GM19397 (cell line): Measurements from ENCODE around the gene TCFL5.
"Not testable (repeated sequence)": the region's sequence is repeated elsewhere in the genome, so short reads cannot be mapped to it uniquely, and the experiment has no call there.

ENCODE experiments used
- ATAC-seq: cut with Tn5 transposase; IDR thresholded peaks from one replicate; pipeline ENCODE4 v1.9.1; 2021; ENCODE audit warnings: mild to moderate bottlenecking, moderate library complexity; ENCODE audit not compliant: unreplicated experiment

Gene TCFL5

DNA sequence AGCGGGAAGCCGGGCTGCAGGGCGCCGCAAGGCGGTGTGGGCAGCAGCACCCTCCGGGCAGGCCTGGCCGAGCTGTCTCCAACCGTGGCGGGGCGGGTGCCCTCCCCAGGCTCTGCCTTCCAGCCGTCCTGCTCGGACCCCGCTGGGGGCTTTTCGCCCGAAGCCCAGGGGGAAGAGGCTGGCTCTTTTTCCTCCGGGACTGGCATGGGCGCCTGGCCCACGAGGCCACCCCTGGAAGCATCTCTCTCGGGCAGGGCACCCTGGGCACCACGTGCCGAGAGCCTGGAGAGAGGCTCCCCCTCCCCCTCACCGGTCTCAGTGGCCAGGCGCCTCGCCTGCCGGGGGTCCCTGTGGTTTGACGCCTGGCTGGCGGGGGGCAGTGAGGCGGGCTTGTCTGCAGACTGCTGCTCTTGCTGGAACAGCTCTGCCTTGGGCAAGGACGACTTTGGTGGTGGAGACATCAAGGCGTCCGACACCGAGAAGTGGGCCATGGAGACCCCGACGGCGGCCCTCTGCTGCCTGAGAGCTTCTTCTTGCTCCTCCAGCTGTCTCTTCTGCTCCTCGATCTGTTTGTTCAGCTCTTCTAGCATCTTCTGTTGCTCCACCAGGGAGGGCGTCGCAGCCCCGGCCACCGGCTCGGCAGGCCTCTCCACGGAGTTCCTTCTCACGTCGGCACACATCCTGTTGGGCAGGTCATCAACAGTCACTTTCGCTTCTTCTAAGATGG, 19.5 kb upstream of the TCFL5 start:
- no peak for ATAC-seq

DNA sequence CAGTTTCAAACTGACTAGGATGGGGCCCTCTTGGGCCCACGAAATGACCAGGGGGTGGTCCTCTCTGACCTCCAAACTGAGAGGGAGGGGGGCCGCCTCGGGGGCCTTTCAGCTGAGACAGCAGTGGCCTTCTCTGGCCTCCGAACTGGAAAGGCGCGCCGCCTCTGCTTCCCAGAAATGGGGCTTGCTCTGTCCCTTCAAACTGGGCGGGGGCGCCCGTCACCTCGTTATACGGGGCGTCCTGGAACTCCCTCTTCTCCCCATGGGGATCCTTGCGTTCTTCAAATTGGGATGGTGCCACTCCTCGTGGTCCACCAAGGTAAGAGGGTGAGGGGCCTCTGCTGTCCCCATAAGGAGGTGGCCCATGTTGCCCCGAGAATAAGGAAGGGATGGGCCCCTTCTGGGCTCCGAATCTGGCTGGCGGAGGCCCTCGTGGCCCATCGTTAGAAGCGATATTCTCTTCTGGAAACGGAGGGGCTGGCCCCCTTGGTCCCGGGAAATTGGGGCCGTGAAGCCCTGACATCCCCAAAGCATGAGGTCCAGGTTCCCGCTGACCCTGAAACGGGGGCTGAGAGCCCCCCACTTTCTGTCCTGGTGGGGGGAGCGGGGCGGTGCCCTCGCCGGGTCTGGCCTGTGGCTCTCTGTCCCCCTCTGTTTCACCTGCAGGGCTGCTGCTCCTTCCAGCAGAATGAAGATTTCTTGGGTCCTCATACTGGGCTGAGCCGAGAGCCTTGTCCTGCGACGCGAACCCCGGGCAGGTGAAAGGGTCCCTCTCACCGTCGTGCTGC, 18.7 kb upstream of the TCFL5 start:
- no peak for ATAC-seq

DNA sequence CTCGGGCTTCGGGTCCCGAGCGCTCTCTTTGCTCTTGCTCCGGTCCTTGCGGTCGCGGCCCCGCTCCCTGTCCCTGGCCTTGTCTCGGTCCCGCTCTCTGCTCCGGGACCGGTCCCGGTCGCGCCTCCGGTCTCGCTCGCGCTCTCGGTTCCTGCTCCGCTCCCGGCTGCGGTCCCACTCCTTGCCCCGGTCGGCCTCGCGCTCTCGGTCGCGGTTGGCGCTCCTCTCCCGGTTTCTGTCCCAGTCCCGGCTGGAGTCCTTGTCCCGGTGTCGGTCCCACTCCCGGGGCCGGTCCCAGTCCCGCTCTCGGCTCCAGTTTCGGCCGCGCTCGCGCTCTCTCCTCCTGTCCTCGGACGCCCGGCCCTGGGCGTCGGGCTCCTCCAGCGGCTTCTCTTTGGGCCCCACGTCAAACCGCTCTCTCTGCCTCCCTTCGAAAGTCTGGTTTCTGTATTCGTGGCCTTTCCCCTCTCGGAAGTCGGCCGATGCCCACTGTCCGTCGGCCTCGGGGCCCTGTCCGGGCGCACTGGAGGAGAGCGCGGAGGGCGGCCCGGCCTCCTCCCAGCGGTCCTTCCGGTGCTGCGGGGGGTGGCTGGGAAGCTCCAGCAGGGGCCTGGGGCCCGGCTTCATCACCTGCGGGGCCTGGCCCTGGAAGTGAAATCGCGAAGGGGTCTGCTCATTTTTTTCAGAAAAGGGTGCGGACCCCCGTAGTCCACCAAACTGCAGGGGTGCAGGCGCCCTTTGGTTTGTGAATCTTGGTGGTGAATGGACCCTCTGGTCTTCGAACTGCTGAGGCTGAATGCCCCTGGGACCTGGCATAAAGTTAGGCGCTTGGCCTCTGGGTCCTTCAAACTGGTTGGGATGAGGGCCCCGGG, 17.9 kb upstream of the TCFL5 start:
- ATAC-seq: no peak

DNA sequence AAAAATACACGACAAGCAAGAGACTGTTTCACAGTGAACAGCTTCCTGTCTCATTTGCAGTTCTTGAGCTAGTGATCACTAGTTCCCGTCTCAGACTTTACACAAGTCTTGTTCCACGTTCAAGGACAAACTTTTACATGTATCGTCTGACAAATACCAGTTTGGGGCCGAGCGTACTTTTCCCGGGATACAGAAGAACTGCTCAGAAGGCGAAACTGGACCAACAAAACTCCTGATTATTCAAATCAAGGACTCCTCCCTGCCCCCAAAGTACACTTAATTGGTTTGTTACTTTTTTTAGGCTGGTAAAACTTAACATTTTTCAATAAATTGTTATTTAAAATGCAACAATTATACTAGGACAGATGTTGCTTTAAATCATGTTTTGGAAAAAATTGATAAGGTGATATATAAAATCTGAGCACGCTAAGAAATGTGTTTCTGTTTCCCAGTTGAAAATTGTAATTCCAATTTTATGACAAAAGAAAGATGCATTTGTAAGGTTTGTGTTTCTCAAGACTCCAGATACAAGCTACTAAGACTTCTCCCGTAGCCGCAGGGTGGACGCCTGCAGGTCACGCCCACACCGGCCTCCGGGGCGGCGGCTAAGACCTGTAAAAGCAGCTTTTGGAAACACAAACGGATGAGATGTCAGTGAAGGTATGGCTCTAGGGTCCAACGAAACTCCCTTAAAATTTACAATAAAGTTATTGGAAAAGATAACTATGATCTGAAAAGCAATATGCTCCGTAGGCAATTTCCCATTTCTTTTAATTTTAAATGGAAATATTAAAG, 16.8 kb upstream of the TCFL5 start:
- no peak for ATAC-seq

DNA sequence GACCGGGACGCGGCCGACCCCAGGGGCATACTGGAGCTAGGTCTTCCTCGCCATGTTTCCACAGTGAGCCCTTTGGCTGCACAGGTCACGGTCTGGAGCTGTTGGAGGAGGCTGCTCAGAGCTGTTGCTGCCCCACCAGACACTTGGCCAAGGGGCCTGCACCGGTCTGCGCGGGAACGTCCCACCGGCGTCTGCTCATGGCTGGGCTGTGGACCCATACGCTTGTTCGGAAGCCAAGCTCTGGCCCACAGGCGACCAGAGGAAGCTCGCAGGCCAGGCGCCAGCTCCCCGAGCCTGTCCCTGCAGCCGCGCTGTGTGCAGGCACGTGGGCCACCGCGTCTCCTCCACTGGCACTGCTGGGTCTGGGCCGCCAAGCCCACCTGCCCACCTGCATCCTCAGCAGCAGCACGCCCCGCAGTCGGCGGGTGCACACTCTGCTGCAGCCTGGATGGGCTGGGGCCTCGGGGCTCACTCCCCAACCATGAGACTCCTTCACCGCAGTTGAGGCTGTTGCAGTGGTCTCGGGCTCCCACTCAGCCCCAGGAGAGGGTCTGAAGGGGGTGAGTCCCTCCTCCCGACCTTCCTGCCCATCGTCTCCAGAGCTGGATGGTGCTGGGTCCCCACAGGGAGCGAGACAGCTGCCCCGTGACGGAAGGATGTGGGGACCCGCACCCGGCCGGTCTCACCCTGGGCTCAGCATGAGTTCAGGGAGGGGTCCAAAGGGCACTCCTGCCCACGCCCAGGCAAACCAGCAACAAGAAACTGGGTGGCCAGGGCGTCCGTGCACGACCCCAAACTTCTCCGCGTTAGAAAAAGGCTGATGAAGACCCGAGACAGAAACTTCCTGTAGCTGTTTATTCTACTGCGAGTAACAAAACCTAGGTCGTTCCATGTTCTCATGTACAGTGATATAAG, 15.5 kb upstream of the TCFL5 start:
- ATAC-seq: no peak

DNA sequence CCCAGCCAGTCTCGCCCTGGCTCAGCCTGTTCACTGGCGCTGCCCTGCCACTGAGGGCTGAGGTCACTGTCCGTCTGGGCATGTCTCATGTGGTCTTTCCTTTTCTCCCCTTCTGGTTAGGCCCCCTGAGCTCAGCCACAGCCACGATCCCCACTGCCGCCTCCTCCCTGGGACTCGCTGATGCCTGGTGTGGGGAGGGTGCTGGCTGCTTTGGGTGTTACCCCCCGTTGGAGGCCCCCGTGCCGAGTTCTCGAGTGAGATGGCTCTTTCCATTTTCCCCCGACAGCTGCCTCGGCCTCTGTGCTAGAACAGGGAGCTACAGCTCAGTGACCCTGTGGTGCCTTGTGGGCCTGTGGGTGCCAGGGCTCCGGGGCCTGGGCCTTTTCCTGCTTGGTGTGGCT, 14.9 kb upstream of the TCFL5 start:
- ATAC-seq: no peak

DNA sequence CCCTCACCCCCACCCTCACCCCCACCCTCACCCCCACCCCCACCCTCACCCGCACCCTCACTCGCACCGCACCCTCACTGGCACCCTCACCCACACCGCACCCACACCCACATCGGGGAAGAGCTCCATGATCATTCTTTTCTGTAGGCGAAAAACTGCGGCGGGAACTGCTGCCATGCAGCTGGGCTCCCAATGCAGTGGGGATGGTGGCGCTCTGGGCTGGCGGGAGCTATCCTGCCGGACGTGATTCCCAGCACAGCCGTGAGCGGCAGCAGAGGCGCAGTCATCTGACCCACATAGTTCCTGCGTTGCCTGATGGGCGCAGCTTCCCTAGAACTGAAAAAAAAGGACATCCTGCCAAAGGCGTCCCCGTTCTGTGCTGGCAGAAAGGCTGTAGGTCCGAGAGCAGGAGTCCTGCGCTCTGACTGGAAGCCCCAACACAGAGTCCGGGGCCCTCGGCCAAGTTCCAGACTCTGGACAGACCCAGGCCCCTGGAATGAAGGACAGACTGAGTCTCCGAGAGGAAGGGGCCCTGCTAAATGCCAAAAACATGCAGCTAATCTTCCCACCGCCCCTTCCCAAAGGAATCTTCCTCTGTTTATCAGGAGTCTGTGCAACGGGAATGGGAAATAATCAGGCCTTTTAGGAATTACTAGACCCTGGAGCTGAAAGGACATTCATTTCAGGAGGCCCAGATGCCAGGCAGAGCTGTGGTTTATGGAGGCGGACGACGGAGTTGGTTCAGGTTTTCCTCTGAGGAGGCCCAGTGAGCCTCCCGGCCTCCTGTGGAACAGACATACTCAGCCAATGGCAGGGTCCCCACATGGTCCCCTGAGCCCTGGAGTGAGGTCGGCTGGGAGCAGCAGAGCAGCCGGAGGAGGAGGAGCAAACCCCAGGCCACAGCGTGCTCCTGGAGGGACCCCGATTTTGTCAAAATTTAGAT, 14.1 kb upstream of the TCFL5 start:
- ATAC-seq: no peak

DNA sequence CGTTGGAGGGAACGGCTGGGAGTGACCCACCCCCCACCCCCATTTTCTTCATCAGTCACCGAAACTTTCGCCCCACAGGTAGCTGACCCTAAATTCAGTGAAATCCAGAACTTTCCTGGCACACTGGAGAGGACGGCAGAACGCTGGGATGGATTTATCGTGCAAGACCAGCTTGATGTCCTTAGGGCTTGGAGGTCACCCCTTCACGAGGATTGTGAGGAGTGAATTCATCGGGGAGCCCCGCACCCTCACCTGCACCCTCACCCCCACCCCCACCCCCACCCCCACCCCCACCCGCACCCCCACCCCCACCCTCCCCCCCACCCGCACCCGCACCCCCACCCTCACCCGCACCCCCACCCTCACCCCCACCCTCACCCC, 13.3 kb upstream of the TCFL5 start:
- no peak for ATAC-seq

DNA sequence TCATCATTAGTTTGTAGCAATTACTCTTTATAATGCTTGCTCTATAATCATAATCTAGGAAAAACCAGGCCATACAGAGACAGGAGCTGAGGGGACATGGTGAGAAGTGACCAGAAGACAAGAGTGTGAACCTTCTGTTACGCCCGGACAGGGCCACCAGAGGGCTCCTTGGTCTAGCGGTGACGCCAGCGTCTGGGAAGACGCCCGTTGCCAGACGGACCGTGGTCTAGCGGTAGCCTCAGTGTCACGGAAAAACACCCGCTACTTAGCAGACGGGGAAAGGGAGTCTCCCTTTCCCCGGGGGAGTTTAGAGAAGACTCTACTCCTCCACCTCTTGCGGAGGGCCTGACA, 12.0 kb upstream of the TCFL5 start:
- not testable (repeated sequence) for ATAC-seq

DNA sequence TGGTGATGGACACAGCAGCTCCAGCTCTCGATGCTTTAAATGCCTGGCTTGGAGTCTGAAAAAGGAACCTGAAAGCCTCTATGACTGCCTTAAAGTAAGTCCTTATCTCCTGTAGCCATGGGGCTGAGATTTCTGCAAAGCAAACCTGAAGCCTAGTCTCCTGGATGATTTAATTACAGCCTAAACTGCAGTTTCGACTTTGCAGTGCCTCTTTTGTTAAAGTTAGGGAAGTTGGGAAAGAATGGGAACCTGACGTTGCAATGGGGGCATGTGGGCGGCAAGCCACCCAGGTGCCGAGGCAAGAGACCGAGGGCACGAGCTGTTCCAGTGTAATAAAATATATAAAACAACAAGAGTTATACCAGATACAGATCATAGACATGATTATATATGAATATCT, 11.7 kb upstream of the TCFL5 start:
- ATAC-seq: no peak

DNA sequence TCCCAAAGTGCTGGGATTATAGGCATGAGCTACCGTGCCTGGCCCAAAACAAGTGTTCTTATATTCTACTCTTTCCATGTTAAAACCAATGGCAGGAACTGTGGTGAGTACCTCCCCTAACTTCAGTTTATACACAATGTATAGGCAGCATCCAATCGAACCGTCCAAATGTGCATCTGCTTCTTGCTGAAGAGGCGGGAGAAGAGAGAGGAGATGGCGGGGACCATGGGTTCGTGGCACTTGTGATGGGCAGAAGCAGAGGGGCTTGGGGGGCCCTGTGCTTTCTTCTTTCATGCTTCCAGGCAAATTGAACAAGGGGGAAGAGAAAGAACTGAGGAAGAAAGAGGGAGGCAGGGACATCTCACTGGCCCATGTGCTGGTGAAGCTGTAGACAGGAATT, 11.2 kb upstream of the TCFL5 start:
- no peak for ATAC-seq

DNA sequence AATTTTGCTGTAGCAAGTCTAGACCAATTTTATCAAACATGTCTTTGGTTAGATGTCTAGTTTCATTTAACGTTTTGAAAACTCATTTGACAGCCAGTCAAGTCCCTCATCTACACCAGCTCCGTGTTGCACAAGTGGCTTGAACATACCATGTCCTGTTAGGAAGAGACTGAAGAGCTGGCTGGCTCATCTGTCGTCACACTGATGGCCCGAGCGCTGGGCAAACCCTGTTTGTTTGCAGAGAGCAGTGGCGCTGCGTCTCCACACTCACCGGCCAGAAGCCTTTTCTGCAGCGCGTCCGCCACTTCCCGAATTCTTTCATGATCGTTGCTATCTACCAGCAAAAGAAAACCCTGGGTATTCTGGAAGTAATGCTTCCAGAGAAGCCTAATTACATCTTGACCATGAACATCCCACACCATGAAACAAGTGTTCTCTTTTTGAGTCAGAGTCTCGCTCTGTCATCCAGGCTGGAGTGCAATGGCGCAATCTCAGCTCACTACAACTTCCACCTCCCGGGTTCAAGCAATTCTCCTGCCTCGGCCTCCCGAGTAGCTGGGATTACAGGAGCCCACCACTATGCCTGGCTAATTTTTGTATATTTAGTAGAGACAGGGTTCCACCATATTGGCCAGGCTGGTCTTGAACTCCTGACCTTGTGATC, 10.7 kb upstream of the TCFL5 start:
- ATAC-seq: no peak

DNA sequence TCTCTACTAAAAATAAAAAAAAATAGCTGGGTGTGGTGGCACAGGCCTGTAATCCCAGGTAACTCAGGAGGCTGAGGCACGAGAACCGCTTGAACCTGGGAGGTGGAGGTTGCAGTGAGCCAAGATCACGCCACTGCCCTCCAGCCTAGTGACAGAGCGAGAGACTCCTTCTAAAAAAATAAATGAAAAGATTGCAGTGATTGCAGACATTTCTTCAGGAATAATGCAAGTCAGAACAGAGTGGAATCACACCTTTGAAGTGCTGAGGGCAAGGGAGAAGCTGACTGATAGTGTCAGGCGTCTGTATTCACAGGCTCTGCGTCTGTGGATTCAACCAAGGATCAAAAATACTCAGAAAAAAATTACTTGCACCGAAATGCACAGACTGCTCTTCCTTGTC, 2.6 kb upstream of the TCFL5 start:
- no peak for ATAC-seq

DNA sequence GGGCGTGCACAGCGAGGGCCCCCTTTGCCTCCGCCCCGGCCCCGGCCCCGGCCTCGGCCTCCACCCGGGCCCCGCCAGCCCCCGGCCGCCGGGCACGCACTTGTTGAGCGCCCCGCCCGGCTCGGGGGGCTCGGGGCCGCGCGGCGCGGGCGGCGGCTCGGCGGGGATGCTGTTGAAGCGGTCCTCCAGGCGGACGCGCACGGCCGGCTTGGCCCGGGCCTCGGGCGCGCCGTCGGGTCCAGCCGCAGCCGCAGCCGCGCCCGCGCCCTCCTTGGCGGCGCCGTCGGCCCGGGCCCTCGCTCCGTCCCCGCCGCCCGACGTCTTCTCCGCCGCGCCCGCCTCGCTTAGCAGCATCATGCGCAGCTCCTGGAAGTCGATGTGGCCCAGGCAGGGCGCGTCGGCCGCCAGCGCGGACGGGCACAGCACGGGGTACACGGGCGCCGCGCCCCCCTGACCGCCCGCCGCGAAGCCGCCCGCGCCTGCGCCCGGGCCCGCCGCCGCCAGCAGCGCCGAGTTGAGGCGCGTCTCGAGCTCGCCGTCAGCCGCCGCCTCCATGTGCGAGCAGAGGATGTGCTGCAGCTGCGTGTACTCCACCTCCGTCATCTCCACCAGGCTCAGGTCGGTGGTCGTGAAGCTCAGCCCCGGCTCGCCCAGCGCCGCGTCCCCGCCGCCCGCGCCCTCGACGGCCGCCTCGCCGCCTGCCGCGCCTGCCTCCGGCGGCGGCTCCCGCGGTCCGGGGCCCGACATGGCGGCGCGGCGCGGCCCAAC, 514 bp downstream of the TCFL5 start:
- ATAC-seq: peak; percentile 48

DNA sequence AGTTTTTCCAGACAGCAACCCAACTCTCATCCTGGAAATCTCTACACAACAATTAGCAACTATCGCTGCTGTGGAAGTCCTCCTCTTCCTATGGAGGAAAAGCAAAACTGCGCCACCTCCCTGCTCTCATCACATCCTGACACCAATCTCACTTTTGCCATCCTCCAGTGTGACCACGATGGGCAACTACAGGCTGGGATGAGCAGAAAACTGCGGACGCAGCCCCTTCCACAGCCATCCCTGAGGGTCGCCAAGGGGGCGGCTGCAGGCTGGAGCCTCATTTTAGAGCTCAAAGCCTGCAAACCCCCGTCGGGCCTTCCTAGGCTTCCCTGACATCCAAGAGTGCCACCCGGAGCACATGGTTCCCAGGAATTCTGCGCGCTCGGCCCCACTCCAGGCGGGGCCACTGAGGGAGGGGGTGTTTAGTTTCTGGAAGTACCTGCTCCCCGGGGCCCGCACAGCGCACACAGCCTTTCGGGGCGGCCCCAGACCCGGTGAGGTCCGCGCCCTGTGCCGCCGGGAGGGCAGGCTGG, 1.2 kb downstream of the TCFL5 start:
- ATAC-seq: no peak

DNA sequence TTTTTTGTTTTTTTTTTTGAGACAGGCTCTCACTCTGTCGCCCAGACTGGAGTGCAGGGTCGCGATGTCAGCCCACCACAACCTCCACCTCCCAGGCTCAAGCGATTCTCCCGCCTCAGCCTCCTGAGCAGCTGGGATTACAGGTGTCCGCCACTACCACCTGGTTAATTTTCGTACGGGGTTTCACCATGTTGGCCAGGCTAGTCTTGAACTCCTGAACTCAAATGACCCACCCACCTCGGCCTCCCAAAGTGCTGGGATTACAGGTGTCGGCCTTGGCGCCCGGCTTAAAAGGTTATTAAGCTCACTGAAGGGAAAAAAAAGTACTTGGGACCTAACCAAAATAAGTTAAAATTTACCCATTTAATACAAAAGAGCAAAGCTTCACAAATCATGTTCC, 1.9 kb downstream of the TCFL5 start:
- no peak for ATAC-seq
